ENCODE results near the gene TMEM164. TPM values are rescaled to one million over a fixed set of nuclear protein-coding genes. Genes with fewer than 3 reads are reported as not detected.

TMEM164 gene
- total and polyA plus RNA-seq, 2 donors (not counting 1 experiment from before 2014, with no cell fraction given) = 5.7 to 10.2 TPM

GRCh38 chrX:110062919-110063318 is 60.0 kb downstream of the TMEM164 start:
- H3K4me1 ChIP-seq (ENCODE audit: control insufficient read depth, extremely low read depth, insufficient read depth, low read length) = no peaks in the 10 kb centered on the region
- no peak overlapping the region for H2AFZ ChIP-seq (ENCODE audit: low read length)
- H3K79me2 ChIP-seq (ENCODE audit: control insufficient read depth, insufficient read depth, low read length) = no peaks in the 10 kb centered on the region
- no peak overlapping the region for H3K27ac ChIP-seq (ENCODE audit: insufficient read depth, low read length)
- H3K9ac ChIP-seq (ENCODE audit: insufficient read depth, low read length) = no peak overlapping the region
- no peaks in the 10 kb centered on the region for H4K20me1 ChIP-seq (ENCODE audit: control insufficient read depth, extremely low read depth, insufficient read depth, low read length)
- TF ChIP-seq EZH2 (IDR thresholded peaks at IDR 0.05; ENCODE audit: low read length, missing control alignments) (no peak), CTCF (conservative IDR thresholded peaks at IDR 0.05 in 1 of 2, IDR thresholded peaks at IDR 0.05 in 1 of 2; ENCODE audit: low read depth in 1 of 2, low read length in 2 of 2) (no peak)
- no peaks in the 10 kb centered on the region for H3K27me3 ChIP-seq (ENCODE audit: control insufficient read depth, insufficient read depth, low read length)
- no peak for DNase-seq (ENCODE audit: low read depth in 2 of 2)
- no peaks in the 10 kb centered on the region for H3K9me3 ChIP-seq (ENCODE audit: control insufficient read depth, insufficient read depth, low read depth, low read length)
- H3K36me3 ChIP-seq (ENCODE audit: control insufficient read depth, insufficient read depth, low read length) = no peaks in the 10 kb centered on the region
- H3K4me3 ChIP-seq (replicated peaks in 1 of 4; ENCODE audit: control extremely low read depth in 1 of 4, insufficient read depth in 1 of 4, low read depth in 3 of 4, low read length in 4 of 4) = no peak overlapping the region
- no peak overlapping the region for H3K4me2 ChIP-seq (ENCODE audit: extremely low read depth, insufficient read depth, low read length)

- H3K9ac ChIP-seq (ENCODE audit: insufficient read depth, low read length) = no peak overlapping the region
- no peaks in the 10 kb centered on the region for H3K36me3 ChIP-seq (ENCODE audit: control insufficient read depth, insufficient read depth, low read length)
- H3K4me3 ChIP-seq (replicated peaks in 1 of 4; ENCODE audit: control extremely low read depth in 1 of 4, insufficient read depth in 1 of 4, low read depth in 3 of 4, low read length in 4 of 4) = no peak overlapping the region
- no peaks in the 10 kb centered on the region for H4K20me1 ChIP-seq (ENCODE audit: control insufficient read depth, extremely low read depth, insufficient read depth, low read length)
- H3K79me2 ChIP-seq (ENCODE audit: control insufficient read depth, insufficient read depth, low read length) = no peaks in the 10 kb centered on the region
- no peaks in the 10 kb centered on the region for H3K27me3 ChIP-seq (ENCODE audit: control insufficient read depth, insufficient read depth, low read length)
- H3K4me1 ChIP-seq (ENCODE audit: control insufficient read depth, extremely low read depth, insufficient read depth, low read length) = no peaks in the 10 kb centered on the region
- no peaks in the 10 kb centered on the region for H3K9me3 ChIP-seq (ENCODE audit: control insufficient read depth, insufficient read depth, low read depth, low read length)
- TF ChIP-seq CTCF (conservative IDR thresholded peaks at IDR 0.05 in 1 of 2, IDR thresholded peaks at IDR 0.05 in 1 of 2; ENCODE audit: low read depth in 1 of 2, low read length in 2 of 2) (no peak), EZH2 (IDR thresholded peaks at IDR 0.05; ENCODE audit: low read length, missing control alignments) (no peak)
- DNase-seq (ENCODE audit: low read depth in 2 of 2) = no peak
- no peak overlapping the region for H2AFZ ChIP-seq (ENCODE audit: low read length)
- no peak overlapping the region for H3K4me2 ChIP-seq (ENCODE audit: extremely low read depth, insufficient read depth, low read length)
- no peak overlapping the region for H3K27ac ChIP-seq (ENCODE audit: insufficient read depth, low read length)
Observed at GRCh38 chrX:110066488-110067225, 63.7 kb downstream of the TMEM164 start.

- no peak for TF ChIP-seq CTCF (conservative IDR thresholded peaks at IDR 0.05 in 1 of 2, IDR thresholded peaks at IDR 0.05 in 1 of 2; ENCODE audit: low read depth in 1 of 2, low read length in 2 of 2)
- TF ChIP-seq EZH2 (IDR thresholded peaks at IDR 0.05; ENCODE audit: low read length, missing control alignments) = no peak
- Histone ChIP-seq H4K20me1 (ENCODE audit: control insufficient read depth, extremely low read depth, insufficient read depth, low read length) (no peaks in the 10 kb centered on the region), H3K4me3 (replicated peaks in 1 of 4; ENCODE audit: control extremely low read depth in 1 of 4, insufficient read depth in 1 of 4, low read depth in 3 of 4, low read length in 4 of 4) (no peak overlapping the region), H3K9ac (ENCODE audit: insufficient read depth, low read length) (no peak overlapping the region), H2AFZ (ENCODE audit: low read length) (no peak overlapping the region), H3K9me3 (ENCODE audit: control insufficient read depth, insufficient read depth, low read depth, low read length) (no peaks in the 10 kb centered on the region), H3K27me3 (ENCODE audit: control insufficient read depth, insufficient read depth, low read length) (no peaks in the 10 kb centered on the region), H3K27ac (ENCODE audit: insufficient read depth, low read length) (no peak overlapping the region), H3K79me2 (ENCODE audit: control insufficient read depth, insufficient read depth, low read length) (no peaks in the 10 kb centered on the region), H3K4me1 (ENCODE audit: control insufficient read depth, extremely low read depth, insufficient read depth, low read length) (no peaks in the 10 kb centered on the region), H3K36me3 (ENCODE audit: control insufficient read depth, insufficient read depth, low read length) (no peaks in the 10 kb centered on the region), H3K4me2 (ENCODE audit: extremely low read depth, insufficient read depth, low read length) (no peak overlapping the region)
- no peak for DNase-seq (ENCODE audit: low read depth in 2 of 2)
Observed at GRCh38 chrX:110070970-110071369, 68.1 kb downstream of the TMEM164 start.
